ENCODE results near the gene STK38L.

Gene STK38L

GRCh38 chr12:27351476-27351875 is 107.4 kb downstream of the STK38L start:
- DNase-seq (ENCODE audit: low spot score), result no peak

- no peak for DNase-seq (ENCODE audit: low spot score)
Measured at GRCh38 chr12:27355486-27355885, 111.4 kb downstream of the STK38L start.

GRCh38 chr12:27355979-27356378 is 111.9 kb downstream of the STK38L start:
- no peak for DNase-seq (ENCODE audit: low spot score)

- peak; percentile 40 for DNase-seq (ENCODE audit: low spot score)
Measured at GRCh38 chr12:27359578-27360340, 115.7 kb downstream of the STK38L start.

- DNase-seq (ENCODE audit: low spot score), result no peak
Measured at GRCh38 chr12:27361372-27361771, 117.3 kb downstream of the STK38L start.

GRCh38 chr12:27366621-27367020 is 122.5 kb downstream of the STK38L start:
- DNase-seq (ENCODE audit: low spot score), result no peak

- no peak for DNase-seq (ENCODE audit: low spot score)
Measured at GRCh38 chr12:27367078-27367477, 123.0 kb downstream of the STK38L start.

All from LoVo (cell line).